Spleen (tissue), 11 donors: Measurements from ENCODE around the gene BLTP1. TPM values are rescaled to one million over a fixed set of nuclear protein-coding genes. Genes with fewer than 3 reads are reported as not detected.

Experiments used
- DNase-seq: peaks from one replicate; pipeline ENCODE4 v3.0.0-alpha.2; 2020
- H3K27ac ChIP-seq, 8 donors: fragments of 200-600 bp; sonication (generic) in 7 of 8; 1 replicate in 4 of 8; 2 replicates in 4 of 8; pipeline versions ENCODE4 v1.5.0 to v1.8.0; 2016 to 2021; ENCODE audit warnings: inconsistent platforms in 4 of 8, mild to moderate bottlenecking in 4 of 8, moderate library complexity in 1 of 8
- H3K27me3 ChIP-seq, 7 donors: fragments of 200-600 bp; sonication (generic) in 6 of 7; replicated peaks in 1 of 7; 1 replicate in 4 of 7; 2 replicates in 3 of 7; pipeline versions ENCODE4 v1.5.0 to v1.8.0; 2016 to 2021; ENCODE audit warnings: inconsistent platforms in 3 of 7, mild to moderate bottlenecking in 1 of 7
- H3K36me3 ChIP-seq, 6 donors: fragments of 200-600 bp; sonication (generic) in 5 of 6; 1 replicate in 4 of 6; 2 replicates in 2 of 6; pipeline versions ENCODE4 v1.5.0 to v1.8.0; 2016 to 2021; ENCODE audit warnings: inconsistent platforms in 2 of 6
- H3K4me1 ChIP-seq, 6 donors: fragments of 200-600 bp; sonication (generic) in 5 of 6; 1 replicate in 3 of 6; 2 replicates in 3 of 6; pipeline versions ENCODE4 v1.5.0 to v1.8.0; 2016 to 2021; ENCODE audit warnings: inconsistent platforms in 3 of 6
- H3K4me3 ChIP-seq, 8 donors: fragments of 200-600 bp; sonication (generic) in 7 of 8; 1 replicate in 4 of 8; 2 replicates in 4 of 8; pipeline versions ENCODE4 v1.5.0 to v1.8.0; 2016 to 2021; ENCODE audit warnings: inconsistent platforms in 4 of 8, mild to moderate bottlenecking in 4 of 8, moderate library complexity in 2 of 8
- H3K9me3 ChIP-seq, 8 donors: fragments of 200-600 bp; sonication (generic) in 7 of 8; 1 replicate in 4 of 8; 2 replicates in 4 of 8; pipeline versions ENCODE4 v1.5.0 to v1.8.0; 2016 to 2021; ENCODE audit warnings: inconsistent platforms in 4 of 8
- CTCF ChIP-seq, 11 experiments: fragments of 200-600 bp in 7 of 11; fragments of 450-650 bp in 4 of 11; sonication (generic) in 4 of 11; IDR thresholded peaks in 8 of 11; conservative IDR thresholded peaks in 3 of 11; 1 replicate in 7 of 11; 2 replicates in 4 of 11; pipeline versions ENCODE4 v1.4.0 to v1.8.0; 2016 to 2021; ENCODE audit warnings: antibody characterized with exemption in 11 of 11, inconsistent platforms in 4 of 11, mild to moderate bottlenecking in 1 of 11
- POLR2A ChIP-seq, 3 donors: fragments of 450-650 bp; IDR thresholded peaks; one replicate each; pipeline ENCODE4 v1.5.1; 2017; ENCODE audit warnings: antibody characterized with exemption in 3 of 3, mild to moderate bottlenecking in 1 of 3
- POLR2AphosphoS5 ChIP-seq, 3 donors: sonication (generic); formaldehyde crosslinking; IDR thresholded peaks; one replicate each; pipeline ENCODE4 v1.5.1; 2017; ENCODE audit warnings: antibody characterized with exemption in 3 of 3
- WGBS, 5 donors: extraction: QIAGEN DNeasy Blood & Tissue Kit in 3 of 5; methylation state at CpG; one replicate each; pipeline versions ENCODE4 v1.1.5 to v1.1.7; 2013 to 2018; 5-methylcytosine and 5-hydroxymethylcytosine counted together
- intact Hi-C: fragments of 100-400 bp; cut with DNase I; formaldehyde crosslinking; loops from one replicate; pipeline ENCODE4 v1.15.0; 2023; ENCODE audit warnings: low total_unique reads
- polyA plus RNA-seq, 3 donors: library from polyadenylated mRNA; stranded (reverse); fragments of 200-250 nt; gene quantifications; one replicate each; pipeline ENCODE4 v1.2.1, GENCODE V29; 2013
- total RNA-seq, 7 donors: library from RNA; depleted of rRNA in 3 of 7; stranded (reverse); fragments of >200 nt in 3 of 7; fragmentation: NEBNext Ultra II Directional in 4 of 7; extraction: Animal tissue kit (Norgen Biotek cat#: 25700) in 4 of 7; gene quantifications; one replicate each; pipeline versions ENCODE4 v1.1.0 to v1.2.1, GENCODE V29; 2016 to 2021
- donor health status: healthy with polysubstance abuse.
- donor health status: DM: no; HTN: no; CAD: no; lungs with moderate emphysema.
- donor health status: DM: no; HTN: no; CAD: no.
- donor health status: Bipolar disorder and iron deficiency.
- donor health status: healthy.
- donor health status: DM: no; HTN: no; CAD: no.
- donor health status: DM: yes; HTN: yes; CAD: no.

BLTP1 gene
- total and polyA plus RNA-seq, 10 donors, result 15.4 to 202 (median 95.1) TPM

GRCh38 chr4:122163301-122163700 is 11.2 kb downstream of the BLTP1 start:
- no peak for DNase-seq
- Histone ChIP-seq H3K27me3 (no peaks in the 10 kb centered on the region), H3K27ac (peak overlapping the region in 2 of 8 donors; percentile 27 to 43), H3K4me3 (no peak overlapping the region), H3K36me3 (peaks cover 0 to 33% (median 8%) of the 10 kb centered on the region in 6 donors), H3K9me3 (no peaks in the 10 kb centered on the region), H3K4me1 (peaks cover 5 to 68% (median 31%) of the 10 kb centered on the region in 6 donors)
- intact Hi-C loops, result no loop called here
- 78 to 93% (median 90%) methylated on average over 3 of the region's 3 CpGs for WGBS, 5 donors
- TF ChIP-seq POLR2AphosphoS5 (IDR thresholded peaks at IDR 0.05) (no peak), POLR2A (IDR thresholded peaks at IDR 0.05) (no peak), CTCF (IDR thresholded peaks at IDR 0.05 in 8 of 11, conservative IDR thresholded peaks at IDR 0.05 in 3 of 11) (no peak)

GRCh38 chr4:122163767-122164166 is 11.6 kb downstream of the BLTP1 start:
- intact Hi-C loops, result no loop called here
- H3K36me3 ChIP-seq, result peaks cover 0 to 29% (median 6%) of the 10 kb centered on the region in 6 donors
- no peaks in the 10 kb centered on the region for H3K27me3 ChIP-seq
- 59 to 75% (median 63%) methylated on average over 1 of the region's 1 CpG for WGBS, 5 donors
- no peak for DNase-seq
- peaks cover 5 to 68% (median 30%) of the 10 kb centered on the region in 6 donors for H3K4me1 ChIP-seq
- H3K9me3 ChIP-seq, result no peaks in the 10 kb centered on the region
- TF ChIP-seq POLR2A (IDR thresholded peaks at IDR 0.05), result no peak
- no peak for TF ChIP-seq POLR2AphosphoS5 (IDR thresholded peaks at IDR 0.05)
- no peak for TF ChIP-seq CTCF (IDR thresholded peaks at IDR 0.05 in 8 of 11, conservative IDR thresholded peaks at IDR 0.05 in 3 of 11)
- no peak overlapping the region for H3K4me3 ChIP-seq
- H3K27ac ChIP-seq, result peak overlapping the region in 2 of 8 donors; percentile 27 to 43

GRCh38 chr4:122167369-122167768 is 15.2 kb downstream of the BLTP1 start:
- H3K4me1 ChIP-seq, result peaks cover 5 to 71% (median 30%) of the 10 kb centered on the region in 6 donors
- TF ChIP-seq CTCF (IDR thresholded peaks at IDR 0.05 in 8 of 11, conservative IDR thresholded peaks at IDR 0.05 in 3 of 11) (no peak), POLR2AphosphoS5 (IDR thresholded peaks at IDR 0.05) (no peak), POLR2A (IDR thresholded peaks at IDR 0.05) (no peak)
- no peak for DNase-seq
- intact Hi-C loops, result no loop called here
- H3K36me3 ChIP-seq, result peaks cover 0 to 6% (median 0%) of the 10 kb centered on the region in 6 donors
- no peaks in the 10 kb centered on the region for H3K9me3 ChIP-seq
- no peaks in the 10 kb centered on the region for H3K27me3 ChIP-seq
- WGBS, 5 donors, result 74 to 94% (median 78%) methylated on average over 4 of the region's 4 CpGs
- no peak overlapping the region for H3K4me3 ChIP-seq
- peak overlapping the region in 1 of 8 donors; percentile 5 for H3K27ac ChIP-seq

GRCh38 chr4:122170775-122171174 is 18.6 kb downstream of the BLTP1 start:
- intact Hi-C loops, result no loop called here
- no peak for TF ChIP-seq POLR2A (IDR thresholded peaks at IDR 0.05)
- TF ChIP-seq POLR2AphosphoS5 (IDR thresholded peaks at IDR 0.05), result no peak
- Histone ChIP-seq H3K4me1 (peaks cover 0 to 46% (median 13%) of the 10 kb centered on the region in 6 donors), H3K27me3 (no peaks in the 10 kb centered on the region), H3K4me3 (no peak overlapping the region), H3K27ac (no peak overlapping the region), H3K36me3 (peaks cover 0 to 36% (median 8%) of the 10 kb centered on the region in 6 donors), H3K9me3 (no peaks in the 10 kb centered on the region)
- no peak for DNase-seq
- WGBS, 5 donors, result 26 to 53% (median 36%) methylated on average over 1 of the region's 1 CpG

GRCh38 chr4:122171323-122171722 is 19.2 kb downstream of the BLTP1 start:
- no peak for DNase-seq
- H3K4me1 ChIP-seq, result peaks cover 0 to 46% (median 13%) of the 10 kb centered on the region in 6 donors
- H3K4me3 ChIP-seq, result no peak overlapping the region
- intact Hi-C loops, result no loop called here
- no peak overlapping the region for H3K27ac ChIP-seq
- TF ChIP-seq CTCF (IDR thresholded peaks at IDR 0.05 in 8 of 11, conservative IDR thresholded peaks at IDR 0.05 in 3 of 11), result no peak
- peaks cover 0 to 42% (median 14%) of the 10 kb centered on the region in 6 donors for H3K36me3 ChIP-seq
- no peaks in the 10 kb centered on the region for H3K27me3 ChIP-seq
- no peaks in the 10 kb centered on the region for H3K9me3 ChIP-seq
